Hepatocyte (in vitro differentiated cells): ENCODE results near the gene DMRT1. TPM values are rescaled to one million over a fixed set of nuclear protein-coding genes. Genes with fewer than 3 reads are reported as not detected.

Experiments used
- DNase-seq: peaks from one replicate; pipeline ENCODE4 v3.0.0-alpha.2; 2016; ENCODE audit warnings: low spot score
- H2AFZ ChIP-seq: fragments of 200-600 bp; sonication (generic); 2 replicates; pipeline ENCODE4 v1.6.0; 2016; ENCODE audit warnings: antibody characterized with exemption, mild to moderate bottlenecking
- H3K27ac ChIP-seq: fragments of 200-600 bp; sonication (generic); 2 replicates; pipeline ENCODE4 v1.5.1; 2016; ENCODE audit warnings: mild to moderate bottlenecking
- H3K27me3 ChIP-seq: fragments of 200-600 bp; sonication (generic); 2 replicates; pipeline ENCODE4 v1.6.1; 2016
- H3K36me3 ChIP-seq: fragments of 200-600 bp; sonication (generic); replicated peaks from 2 replicates; pipeline ENCODE4 v1.5.1; 2016; ENCODE audit warnings: low read depth; ENCODE audit not compliant: insufficient read depth
- H3K4me1 ChIP-seq: fragments of 200-600 bp; sonication (generic); 2 replicates; pipeline ENCODE4 v1.5.1; 2016; ENCODE audit warnings: mild to moderate bottlenecking, moderate library complexity; ENCODE audit not compliant: insufficient read depth
- H3K4me2 ChIP-seq: fragments of 200-600 bp; sonication (generic); 2 replicates; pipeline ENCODE4 v1.6.0; 2016
- H3K4me3 ChIP-seq: fragments of 200-600 bp; sonication (generic); 2 replicates; pipeline ENCODE4 v1.5.1; 2016; ENCODE audit warnings: mild to moderate bottlenecking
- H3K79me2 ChIP-seq: fragments of 200-600 bp; sonication (generic); 2 replicates; pipeline ENCODE4 v1.6.0; 2017; ENCODE audit warnings: mild to moderate bottlenecking
- H3K9me2 ChIP-seq: fragments of 200-600 bp; sonication (generic); replicated peaks from 2 replicates; pipeline ENCODE4 v1.6.0; 2017; ENCODE audit warnings: mild to moderate bottlenecking; ENCODE audit not compliant: insufficient read depth
- H3K9me3 ChIP-seq: fragments of 200-600 bp; sonication (generic); 2 replicates; pipeline ENCODE4 v1.5.1; 2016; ENCODE audit warnings: low read depth, mild to moderate bottlenecking
- H4K20me1 ChIP-seq: fragments of 200-600 bp; sonication (generic); 2 replicates; pipeline ENCODE4 v1.6.0; 2016; ENCODE audit warnings: mild to moderate bottlenecking; ENCODE audit not compliant: insufficient read depth, poor library complexity, severe bottlenecking
- CTCF ChIP-seq: fragments of 200-600 bp; sonication (generic); IDR thresholded peaks from 2 replicates; pipeline ENCODE4 v1.5.1; 2016; ENCODE audit warnings: antibody characterized with exemption, mild to moderate bottlenecking; ENCODE audit not compliant: poor library complexity
- EZH2 ChIP-seq: fragments of 200-600 bp; sonication (generic); IDR thresholded peaks from 2 replicates; pipeline ENCODE4 v1.6.1; 2016; ENCODE audit warnings: antibody characterized with exemption, mild to moderate bottlenecking, borderline replicate concordance
- EZH2phosphoT487 ChIP-seq: fragments of 200-600 bp; sonication (generic); IDR thresholded peaks from one replicate; pipeline ENCODE4 v1.6.1; 2018; ENCODE audit warnings: antibody characterized with exemption, mild to moderate bottlenecking, low read depth, moderate library complexity; ENCODE audit not compliant: unreplicated experiment, severe bottlenecking
- WGBS: methylation state at CpG from one replicate; pipeline ENCODE4 v1.1.6; 2016; ENCODE audit warnings: low lambda C conversion rate; ENCODE audit errors: missing lambda C conversion rate; 5-methylcytosine and 5-hydroxymethylcytosine counted together
- polyA plus RNA-seq: library from polyadenylated mRNA; unstranded; fragments of >200 nt; fragmentation: Nextera tagmentation; extraction: Ambion mirVana; gene quantifications from 2 replicates; pipeline ENCODE4 v1.2.1, GENCODE V29; 2016
- total RNA-seq: library from RNA; depleted of rRNA; stranded (reverse); fragments of >200 nt; gene quantifications from 2 replicates; pipeline ENCODE4 v1.2.3, GENCODE V29; 2014

DMRT1 gene
- total and polyA plus RNA-seq, 2 experiments from 2014 or later = not detected

GRCh38 chr9:977838-978830, 136.6 kb downstream of the DMRT1 start:
- peaks cover 98% of the 10 kb centered on the region for H3K27me3 ChIP-seq

GRCh38 chr9:979983-980382, 138.5 kb downstream of the DMRT1 start:
- no peak for DNase-seq
- Histone ChIP-seq H3K4me3 (no peak overlapping the region), H3K79me2 (no peaks in the 10 kb centered on the region), H3K27me3 (peaks cover 98% of the 10 kb centered on the region), H3K4me1 (peaks cover 9% of the 10 kb centered on the region), H3K4me2 (no peak overlapping the region), H3K9me3 (no peaks in the 10 kb centered on the region), H3K27ac (no peak overlapping the region), H3K9me2 (no peaks in the 10 kb centered on the region), H2AFZ (no peak overlapping the region), H3K36me3 (no peaks in the 10 kb centered on the region), H4K20me1 (no peaks in the 10 kb centered on the region)
- WGBS = 40% methylated on average over 2 of the region's 2 CpGs
- TF ChIP-seq EZH2phosphoT487 = no peak
- no peak for TF ChIP-seq EZH2

More at GRCh38 chr9:977838-978830, 136.6 kb downstream of the DMRT1 start:
- H3K9me2 ChIP-seq = no peaks in the 10 kb centered on the region
- peaks cover 9% of the 10 kb centered on the region for H3K4me1 ChIP-seq
- no peak for DNase-seq
- TF ChIP-seq CTCF = no peak
- no peaks in the 10 kb centered on the region for H4K20me1 ChIP-seq
- H2AFZ ChIP-seq = no peak overlapping the region
- 38% methylated on average over 19 of the region's 19 CpGs for WGBS
- H3K4me3 ChIP-seq = no peak overlapping the region
- no peaks in the 10 kb centered on the region for H3K79me2 ChIP-seq
- H3K4me2 ChIP-seq = no peak overlapping the region
- H3K9me3 ChIP-seq = no peaks in the 10 kb centered on the region
- no peaks in the 10 kb centered on the region for H3K36me3 ChIP-seq
- no peak overlapping the region for H3K27ac ChIP-seq

- DNase-seq = no peak
- Histone ChIP-seq H3K4me1 (peaks cover 9% of the 10 kb centered on the region), H3K79me2 (no peaks in the 10 kb centered on the region), H3K4me2 (no peak overlapping the region), H3K9me3 (no peaks in the 10 kb centered on the region), H3K27me3 (peaks cover 98% of the 10 kb centered on the region), H4K20me1 (no peaks in the 10 kb centered on the region), H3K9me2 (no peaks in the 10 kb centered on the region), H3K4me3 (no peak overlapping the region), H3K27ac (no peak overlapping the region), H2AFZ (no peak overlapping the region), H3K36me3 (no peaks in the 10 kb centered on the region)
- TF ChIP-seq EZH2 = no peak
- no peak for TF ChIP-seq CTCF
- TF ChIP-seq EZH2phosphoT487 = no peak
- WGBS = 50% methylated on average over 4 of the region's 4 CpGs
These were observed 139.1 kb downstream of the DMRT1 start for GRCh38 chr9:980640-981039.

- no peak overlapping the region for H3K4me3 ChIP-seq
- H3K36me3 ChIP-seq = no peaks in the 10 kb centered on the region
- WGBS = 19% methylated on average over 16 of the region's 16 CpGs
- no peak overlapping the region for H3K27ac ChIP-seq
- H4K20me1 ChIP-seq = no peaks in the 10 kb centered on the region
- no peaks in the 10 kb centered on the region for H3K9me2 ChIP-seq
- no peaks in the 10 kb centered on the region for H3K9me3 ChIP-seq
- no peak overlapping the region for H3K4me2 ChIP-seq
- no peaks in the 10 kb centered on the region for H3K79me2 ChIP-seq
- H3K27me3 ChIP-seq = peaks cover 98% of the 10 kb centered on the region
- TF ChIP-seq EZH2phosphoT487 (no peak), EZH2 (no peak), CTCF (no peak)
- DNase-seq = no peak
- H2AFZ ChIP-seq = no peak overlapping the region
- H3K4me1 ChIP-seq = peaks cover 4% of the 10 kb centered on the region
These were observed 140.0 kb downstream of the DMRT1 start for GRCh38 chr9:981491-981898.
